Naive thymus-derived CD4-positive, alpha-beta T cell (primary cell): ENCODE data around the gene OPRM1. TPM values are rescaled to one million over a fixed set of nuclear protein-coding genes. Genes with fewer than 3 reads are reported as not detected.

ENCODE experiments used
- ATAC-seq: fragments of 150-1000 bp; cut with Tn5 transposase; 2 replicates; pipeline ENCODE4 v1.10.0; 2021; ENCODE audit warnings: mild to moderate bottlenecking, moderate library complexity
- CTCF ChIA-PET: fragments of 350-600 bp; sonication (Branson Sonifier 250); formaldehyde crosslinking; loops from one replicate; lab custom pipeline; 2021; ENCODE audit warnings: antibody characterized with exemption; lab: Charles Lee
- POLR2A ChIA-PET: fragments of 350-600 bp; sonication (Branson Sonifier 250); formaldehyde crosslinking; loops from one replicate; lab custom pipeline; 2021; ENCODE audit warnings: antibody characterized with exemption, inconsistent platforms; lab: Charles Lee
- DNase-seq, 9 donors: peaks; one replicate each; pipeline versions ENCODE4 v3.0.0 to v3.0.0-alpha.2; 2020 to 2022; ENCODE audit warnings: mixed read lengths in 1 of 9
- H3K27ac ChIP-seq: one replicate; pipeline ENCODE4 v1.7.0; 2013; ENCODE audit warnings: mild to moderate bottlenecking, low read depth, low read length, moderate library complexity
- H3K27me3 ChIP-seq, 2 donors: one replicate each; pipeline ENCODE4 v1.7.0; 2013; ENCODE audit warnings: low read length in 2 of 2, mild to moderate bottlenecking in 2 of 2, moderate library complexity in 2 of 2; ENCODE audit not compliant: control insufficient read depth in 2 of 2, insufficient read depth in 2 of 2
- H3K36me3 ChIP-seq, 3 experiments: 1 replicate in 2 of 3; 2 replicates in 1 of 3; pipeline ENCODE4 v1.7.0; 2013; ENCODE audit warnings: low read length in 3 of 3, mild to moderate bottlenecking in 3 of 3, moderate library complexity in 1 of 3; ENCODE audit not compliant: insufficient read depth in 3 of 3, control insufficient read depth in 2 of 3
- H3K4me1 ChIP-seq, 2 donors: one replicate each; pipeline ENCODE4 v1.7.0; 2013; ENCODE audit warnings: low read length in 2 of 2, mild to moderate bottlenecking in 2 of 2, moderate library complexity in 1 of 2; ENCODE audit not compliant: control insufficient read depth in 2 of 2, insufficient read depth in 2 of 2
- H3K4me3 ChIP-seq: 2 replicates; pipeline ENCODE4 v1.7.0; 2013; ENCODE audit warnings: mild to moderate bottlenecking, low read length
- H3K9me3 ChIP-seq, 3 experiments: 1 replicate in 2 of 3; 2 replicates in 1 of 3; pipeline ENCODE4 v1.7.0; 2013; ENCODE audit warnings: low read length in 3 of 3; ENCODE audit not compliant: control insufficient read depth in 2 of 3
- H3K27ac Mint-ChIP-seq, 9 donors: one replicate each; pipeline ENCODE4 v1.8.0; 2020 to 2022; ENCODE audit warnings: mixed read lengths in 9 of 9, mild to moderate bottlenecking in 8 of 9, moderate library complexity in 5 of 9, inconsistent platforms in 2 of 9
- H3K27me3 Mint-ChIP-seq, 5 donors: one replicate each; pipeline ENCODE4 v1.8.0; 2021 to 2022; ENCODE audit warnings: mixed read lengths in 5 of 5, mild to moderate bottlenecking in 1 of 5
- H3K36me3 Mint-ChIP-seq, 5 donors: one replicate each; pipeline ENCODE4 v1.8.0; 2020 to 2022; ENCODE audit warnings: mixed read lengths in 5 of 5, mild to moderate bottlenecking in 3 of 5, inconsistent platforms in 1 of 5
- H3K4me1 Mint-ChIP-seq, 7 donors: one replicate each; pipeline ENCODE4 v1.8.0; 2020 to 2022; ENCODE audit warnings: mixed read lengths in 7 of 7, mild to moderate bottlenecking in 3 of 7, inconsistent platforms in 1 of 7
- H3K4me3 Mint-ChIP-seq, 10 donors: one replicate each; pipeline ENCODE4 v1.8.0; 2020 to 2022; ENCODE audit warnings: mild to moderate bottlenecking in 10 of 10, mixed read lengths in 10 of 10, moderate library complexity in 6 of 10, inconsistent platforms in 2 of 10
- H3K9me3 Mint-ChIP-seq, 11 donors: one replicate each; pipeline ENCODE4 v1.8.0; 2020 to 2022; ENCODE audit warnings: mixed read lengths in 11 of 11, mild to moderate bottlenecking in 4 of 11, inconsistent platforms in 1 of 11, moderate library complexity in 1 of 11
- intact Hi-C, 2 donors: fragments of 100-400 bp; cut with micrococcal nuclease; formaldehyde crosslinking; loops; one replicate each; pipeline ENCODE4 v1.15.1; 2023
- polyA plus RNA-seq, 2 donors: library from polyadenylated mRNA; unstranded; fragments of 300-500 nt; fragmentation: Illumina TruSeq; gene quantifications; one replicate each; pipeline ENCODE4 v1.2.3, GENCODE V29; 2021
- total RNA-seq, 6 experiments: library from RNA in 5 of 6; stranded (reverse) in 5 of 6; gene quantifications; 1 replicate in 5 of 6; 2 replicates in 1 of 6; pipeline ENCODE4 v1.2.3 and lab custom pipeline; 2021 to 2026

Gene OPRM1
- total and polyA plus RNA-seq, 7 experiments from 2014 or later = not detected

- H3K9me3 ChIP-seq = no peaks in the 10 kb centered on the region
- intact Hi-C loops = no loop called here
- no peak overlapping the region for H3K27ac ChIP-seq
- CTCF ChIA-PET = no interaction called here
- peaks cover 0 to 10% (median 4%) of the 10 kb centered on the region in 5 donors for H3K27me3 Mint-ChIP-seq
- H3K27ac Mint-ChIP-seq = no peak overlapping the region
- H3K4me1 Mint-ChIP-seq = no peaks in the 10 kb centered on the region
- no peak overlapping the region for H3K4me3 Mint-ChIP-seq
- ATAC-seq (no peak), DNase-seq (no peak)
- no peak overlapping the region for H3K4me3 ChIP-seq
- H3K9me3 Mint-ChIP-seq = peaks cover 0 to 6% (median 0%) of the 10 kb centered on the region in 11 donors
- no peaks in the 10 kb centered on the region for H3K4me1 ChIP-seq
- H3K36me3 Mint-ChIP-seq = no peaks in the 10 kb centered on the region
- POLR2A ChIA-PET = no interaction called here
- no peaks in the 10 kb centered on the region for H3K36me3 ChIP-seq
- H3K27me3 ChIP-seq = no peaks in the 10 kb centered on the region
Observed at GRCh38 chr6:154056536-154056935, 17.5 kb downstream of the OPRM1 start.

- Mint-ChIP-seq H3K27ac (no peak overlapping the region), H3K9me3 (peaks cover 0 to 6% (median 0%) of the 10 kb centered on the region in 11 donors), H3K4me3 (no peak overlapping the region), H3K4me1 (no peaks in the 10 kb centered on the region), H3K27me3 (peaks cover 0 to 10% (median 4%) of the 10 kb centered on the region in 5 donors), H3K36me3 (no peaks in the 10 kb centered on the region)
- Histone ChIP-seq H3K9me3 (no peaks in the 10 kb centered on the region), H3K4me3 (no peak overlapping the region), H3K4me1 (no peaks in the 10 kb centered on the region), H3K27me3 (no peaks in the 10 kb centered on the region), H3K36me3 (no peaks in the 10 kb centered on the region), H3K27ac (no peak overlapping the region)
- ATAC-seq (no peak), DNase-seq (no peak)
- ChIA-PET POLR2A (no interaction called here), CTCF (no interaction called here)
- intact Hi-C loops = no loop called here
Observed at GRCh38 chr6:154057098-154057497, 18.1 kb downstream of the OPRM1 start.

- no peaks in the 10 kb centered on the region for H3K36me3 Mint-ChIP-seq
- H3K4me3 Mint-ChIP-seq = no peak overlapping the region
- H3K27ac Mint-ChIP-seq = no peak overlapping the region
- no peaks in the 10 kb centered on the region for H3K4me1 Mint-ChIP-seq
- peaks cover 0 to 6% (median 0%) of the 10 kb centered on the region in 11 donors for H3K9me3 Mint-ChIP-seq
- ChIA-PET POLR2A (no interaction called here), CTCF (no interaction called here)
- no peaks in the 10 kb centered on the region for H3K27me3 ChIP-seq
- H3K4me3 ChIP-seq = no peak overlapping the region
- DNase-seq = no peak
- intact Hi-C loops = no loop called here
- ATAC-seq = no peak
- peaks cover 0 to 10% (median 4%) of the 10 kb centered on the region in 5 donors for H3K27me3 Mint-ChIP-seq
- no peaks in the 10 kb centered on the region for H3K36me3 ChIP-seq
- no peak overlapping the region for H3K27ac ChIP-seq
- no peaks in the 10 kb centered on the region for H3K9me3 ChIP-seq
- H3K4me1 ChIP-seq = no peaks in the 10 kb centered on the region
Observed at GRCh38 chr6:154058963-154059680, 20.1 kb downstream of the OPRM1 start.

GRCh38 chr6:154060076-154060475 lies 21.0 kb downstream of the OPRM1 start:
- peaks cover 0 to 10% (median 0%) of the 10 kb centered on the region in 5 donors for H3K27me3 Mint-ChIP-seq
- Histone ChIP-seq H3K27me3 (no peaks in the 10 kb centered on the region), H3K27ac (no peak overlapping the region), H3K9me3 (no peaks in the 10 kb centered on the region), H3K36me3 (no peaks in the 10 kb centered on the region), H3K4me3 (no peak overlapping the region), H3K4me1 (no peaks in the 10 kb centered on the region)
- no peak overlapping the region for H3K27ac Mint-ChIP-seq
- ATAC-seq (no peak), DNase-seq (no peak)
- intact Hi-C loops = no loop called here
- no peaks in the 10 kb centered on the region for H3K4me1 Mint-ChIP-seq
- CTCF ChIA-PET = interaction anchor here (0.5 kb wide), 1 partner anchor 31 kb away, joined by 3 read pairs; no protein-coding TSS in a partner anchor
- peaks cover 0 to 6% (median 0%) of the 10 kb centered on the region in 11 donors for H3K9me3 Mint-ChIP-seq
- no peaks in the 10 kb centered on the region for H3K36me3 Mint-ChIP-seq
- POLR2A ChIA-PET = no interaction called here
- H3K4me3 Mint-ChIP-seq = no peak overlapping the region

- no peaks in the 10 kb centered on the region for H3K4me1 ChIP-seq
- peaks cover 0 to 59% (median 36%) of the 10 kb centered on the region in 5 donors for H3K27me3 Mint-ChIP-seq
- H3K36me3 ChIP-seq = no peaks in the 10 kb centered on the region
- ChIA-PET POLR2A (no interaction called here), CTCF (no interaction called here)
- no peak overlapping the region for H3K4me3 Mint-ChIP-seq
- H3K4me1 Mint-ChIP-seq = peaks cover 0 to 2% (median 0%) of the 10 kb centered on the region in 7 donors
- H3K36me3 Mint-ChIP-seq = no peaks in the 10 kb centered on the region
- no peak overlapping the region for H3K27ac Mint-ChIP-seq
- H3K9me3 Mint-ChIP-seq = peaks cover 0 to 18% (median 4%) of the 10 kb centered on the region in 11 donors
- no peak overlapping the region for H3K4me3 ChIP-seq
- no peaks in the 10 kb centered on the region for H3K27me3 ChIP-seq
- H3K9me3 ChIP-seq = no peaks in the 10 kb centered on the region
- intact Hi-C loops = no loop called here
- ATAC-seq = no peak
- H3K27ac ChIP-seq = no peak overlapping the region
- no peak for DNase-seq
Observed at GRCh38 chr6:154070041-154070440, 31.0 kb downstream of the OPRM1 start.

- ChIA-PET POLR2A (no interaction called here), CTCF (no interaction called here)
- H3K27ac Mint-ChIP-seq = no peak overlapping the region
- peaks cover 0 to 2% (median 0%) of the 10 kb centered on the region in 7 donors for H3K4me1 Mint-ChIP-seq
- Histone ChIP-seq H3K4me1 (no peaks in the 10 kb centered on the region), H3K4me3 (no peak overlapping the region), H3K27ac (no peak overlapping the region), H3K9me3 (no peaks in the 10 kb centered on the region), H3K36me3 (no peaks in the 10 kb centered on the region), H3K27me3 (no peaks in the 10 kb centered on the region)
- ATAC-seq = no peak
- peaks cover 0 to 17% (median 4%) of the 10 kb centered on the region in 11 donors for H3K9me3 Mint-ChIP-seq
- intact Hi-C loops = no loop called here
- no peak for DNase-seq
- H3K36me3 Mint-ChIP-seq = no peaks in the 10 kb centered on the region
- peaks cover 0 to 60% (median 36%) of the 10 kb centered on the region in 5 donors for H3K27me3 Mint-ChIP-seq
- H3K4me3 Mint-ChIP-seq = no peak overlapping the region
Observed at GRCh38 chr6:154070657-154071056, 31.6 kb downstream of the OPRM1 start.

GRCh38 chr6:154071236-154071635 lies 32.2 kb downstream of the OPRM1 start:
- peaks cover 0 to 13% (median 2%) of the 10 kb centered on the region in 11 donors for H3K9me3 Mint-ChIP-seq
- Histone ChIP-seq H3K36me3 (no peaks in the 10 kb centered on the region), H3K27ac (no peak overlapping the region), H3K4me3 (no peak overlapping the region), H3K4me1 (no peaks in the 10 kb centered on the region), H3K9me3 (no peaks in the 10 kb centered on the region), H3K27me3 (no peaks in the 10 kb centered on the region)
- no peak overlapping the region for H3K4me3 Mint-ChIP-seq
- ATAC-seq (no peak), DNase-seq (no peak)
- no peaks in the 10 kb centered on the region for H3K36me3 Mint-ChIP-seq
- CTCF ChIA-PET = no interaction called here
- intact Hi-C loops = no loop called here
- no peak overlapping the region for H3K27ac Mint-ChIP-seq
- peaks cover 0 to 59% (median 31%) of the 10 kb centered on the region in 5 donors for H3K27me3 Mint-ChIP-seq
- peaks cover 0 to 2% (median 0%) of the 10 kb centered on the region in 7 donors for H3K4me1 Mint-ChIP-seq
- POLR2A ChIA-PET = interaction anchor here (0.5 kb wide), 1 partner anchor 370 kb away, joined by 3 read pairs; no protein-coding TSS in a partner anchor
